ENCODE results near the gene AXDND1. TPM values are rescaled to one million over a fixed set of nuclear protein-coding genes. Genes with fewer than 3 reads are reported as not detected.
"Not testable (repeated sequence)": the region's sequence is repeated elsewhere in the genome, so short reads cannot be mapped to it uniquely, and the experiment has no call there.

AXDND1 gene
- total RNA-seq, 1 experiment from 2014 or later, result 0.48 TPM

GRCh38 chr1:179516976-179517705, 151.4 kb downstream of the AXDND1 start:
- H3K14ac ChIP-seq (ENCODE audit: insufficient read depth, low read length), result no peak overlapping the region
- H3K79me2 ChIP-seq (ENCODE audit: insufficient read depth, low read length), result no peaks in the 10 kb centered on the region
- H3K27ac Mint-ChIP-seq, result peak overlapping the region in 1 of 3 experiments; percentile 7; a peak in 2 of 7 replicates

GRCh38 chr1:179518544-179518943, 152.8 kb downstream of the AXDND1 start:
- H3K27me3 Mint-ChIP-seq (ENCODE audit: low read depth); H2AFZ ChIP-seq (ENCODE audit: low read length); H3K18ac ChIP-seq (ENCODE audit: insufficient read length, low read depth, low read length); H3K36me3 Mint-ChIP-seq (ENCODE audit: insufficient read depth in 1 of 3, low read depth in 3 of 3); H3K56ac ChIP-seq (ENCODE audit: insufficient read length, low read depth, low read length); H3K9me3 ChIP-seq (ENCODE audit: control insufficient read depth, low read depth, low read length); H3K4me2 ChIP-seq (ENCODE audit: insufficient read depth, insufficient read length, low read length); H2BK20ac ChIP-seq (ENCODE audit: low read depth, low read length, poor library complexity, severe bottlenecking); H3K79me2 ChIP-seq (ENCODE audit: insufficient read depth, low read length); H3K23me2 ChIP-seq (ENCODE audit: insufficient read length, low read depth, low read length, poor library complexity, severe bottlenecking); DNase-seq; H2BK120ac ChIP-seq (ENCODE audit: low read depth, low read length, poor library complexity, severe bottlenecking); H2BK15ac ChIP-seq (ENCODE audit: low read depth, low read length); H3K27ac Mint-ChIP-seq; H4K20me1 ChIP-seq (ENCODE audit: control insufficient read depth, insufficient read depth, insufficient read length); H4K91ac ChIP-seq (ENCODE audit: insufficient read length, low read depth, low read length); H3K9ac ChIP-seq (ENCODE audit: extremely low read depth, insufficient read length, low read length); H2AK5ac ChIP-seq (ENCODE audit: insufficient read length, low read length); H2BK12ac ChIP-seq (ENCODE audit: insufficient read length, low read depth, low read length); H2BK5ac ChIP-seq (ENCODE audit: insufficient read length, low read length); H3K14ac ChIP-seq (ENCODE audit: insufficient read depth, low read length); H3K4me1 ChIP-seq (ENCODE audit: insufficient read depth, low read length); H4K8ac ChIP-seq (replicated peaks; ENCODE audit: insufficient read length, low read depth, low read length); H3K4me3 Mint-ChIP-seq; H4K5ac ChIP-seq (ENCODE audit: insufficient read length, low read depth, low read length); H3K27me3 ChIP-seq (ENCODE audit: insufficient read depth, low read length); H3K4ac ChIP-seq (ENCODE audit: low read depth, low read length); H3K79me1 ChIP-seq (ENCODE audit: insufficient read depth, low read depth, low read length, poor library complexity, severe bottlenecking); H3T11ph ChIP-seq (ENCODE audit: low read length); H3K27ac ChIP-seq (ENCODE audit: insufficient read length, low read depth, low read length); H3K23ac ChIP-seq (ENCODE audit: insufficient read length, low read depth, low read length): not testable (repeated sequence)
- H3K9me3 Mint-ChIP-seq, result peaks cover 14% of the 10 kb centered on the region in 2 experiments
- peaks cover 20 to 28% of the 10 kb centered on the region in 2 experiments for H3K4me1 Mint-ChIP-seq
- WGBS (ENCODE audit: extremely low coverage, insufficient read length, low lambda C conversion rate), result no CpG with 5 or more reads among the region's 1 CpG

More at GRCh38 chr1:179516976-179517705, 151.4 kb downstream of the AXDND1 start:
- H3K27ac ChIP-seq (ENCODE audit: insufficient read length, low read depth, low read length), result no peak overlapping the region
- peaks cover 2% of the 10 kb centered on the region; the same call in 1 of the 2 replicates for H3K27me3 Mint-ChIP-seq (ENCODE audit: low read depth)
- no peak overlapping the region for H2BK12ac ChIP-seq (ENCODE audit: insufficient read length, low read depth, low read length)
- H2BK5ac ChIP-seq (ENCODE audit: insufficient read length, low read length), result no peak overlapping the region
- H3K4me3 Mint-ChIP-seq, result no peak overlapping the region
- peaks cover 19 to 25% of the 10 kb centered on the region in 2 experiments for H3K9me3 Mint-ChIP-seq
- H2BK15ac ChIP-seq (ENCODE audit: low read depth, low read length), result no peak overlapping the region
- H3K56ac ChIP-seq (ENCODE audit: insufficient read length, low read depth, low read length), result no peak overlapping the region
- no peak overlapping the region for H4K5ac ChIP-seq (ENCODE audit: insufficient read length, low read depth, low read length)
- no peak overlapping the region for H3K9ac ChIP-seq (ENCODE audit: extremely low read depth, insufficient read length, low read length)
- H2AFZ ChIP-seq (ENCODE audit: low read length), result no peak overlapping the region
- H2BK120ac ChIP-seq (ENCODE audit: low read depth, low read length, poor library complexity, severe bottlenecking), result no peak overlapping the region
- no peak overlapping the region for H2AK5ac ChIP-seq (ENCODE audit: insufficient read length, low read length)
- no peak overlapping the region for H3K4me2 ChIP-seq (ENCODE audit: insufficient read depth, insufficient read length, low read length)
- no peaks in the 10 kb centered on the region for H3K23me2 ChIP-seq (ENCODE audit: insufficient read length, low read depth, low read length, poor library complexity, severe bottlenecking)
- H3K4me1 ChIP-seq (ENCODE audit: insufficient read depth, low read length), result peaks cover 3% of the 10 kb centered on the region; the same call in 1 of the 2 replicates
- no peak overlapping the region for H3T11ph ChIP-seq (ENCODE audit: low read length)
- H3K79me1 ChIP-seq (ENCODE audit: insufficient read depth, low read depth, low read length, poor library complexity, severe bottlenecking), result no peaks in the 10 kb centered on the region
- H4K20me1 ChIP-seq (ENCODE audit: control insufficient read depth, insufficient read depth, insufficient read length), result no peaks in the 10 kb centered on the region
- no CpG with 5 or more reads among the region's 11 CpGs for WGBS (ENCODE audit: extremely low coverage, insufficient read length, low lambda C conversion rate)
- no peak overlapping the region for H4K8ac ChIP-seq (replicated peaks; ENCODE audit: insufficient read length, low read depth, low read length)
- H3K23ac ChIP-seq (ENCODE audit: insufficient read length, low read depth, low read length), result no peak overlapping the region
- no peak overlapping the region for H2BK20ac ChIP-seq (ENCODE audit: low read depth, low read length, poor library complexity, severe bottlenecking)
- no peaks in the 10 kb centered on the region for H3K9me3 ChIP-seq (ENCODE audit: control insufficient read depth, low read depth, low read length)
- H3K36me3 Mint-ChIP-seq (ENCODE audit: insufficient read depth in 1 of 3, low read depth in 3 of 3), result peaks cover 0 to 10% (median 8%) of the 10 kb centered on the region in 3 experiments; a peak in 5 of 7 replicates
- H3K4ac ChIP-seq (ENCODE audit: low read depth, low read length), result no peak overlapping the region
- no peak for DNase-seq
- no peak overlapping the region for H3K18ac ChIP-seq (ENCODE audit: insufficient read length, low read depth, low read length)
- peaks cover 20 to 28% of the 10 kb centered on the region in 2 experiments for H3K4me1 Mint-ChIP-seq
- no peak overlapping the region for H4K91ac ChIP-seq (ENCODE audit: insufficient read length, low read depth, low read length)
- no peaks in the 10 kb centered on the region for H3K27me3 ChIP-seq (ENCODE audit: insufficient read depth, low read length)
- TF ChIP-seq, protein P1, sequence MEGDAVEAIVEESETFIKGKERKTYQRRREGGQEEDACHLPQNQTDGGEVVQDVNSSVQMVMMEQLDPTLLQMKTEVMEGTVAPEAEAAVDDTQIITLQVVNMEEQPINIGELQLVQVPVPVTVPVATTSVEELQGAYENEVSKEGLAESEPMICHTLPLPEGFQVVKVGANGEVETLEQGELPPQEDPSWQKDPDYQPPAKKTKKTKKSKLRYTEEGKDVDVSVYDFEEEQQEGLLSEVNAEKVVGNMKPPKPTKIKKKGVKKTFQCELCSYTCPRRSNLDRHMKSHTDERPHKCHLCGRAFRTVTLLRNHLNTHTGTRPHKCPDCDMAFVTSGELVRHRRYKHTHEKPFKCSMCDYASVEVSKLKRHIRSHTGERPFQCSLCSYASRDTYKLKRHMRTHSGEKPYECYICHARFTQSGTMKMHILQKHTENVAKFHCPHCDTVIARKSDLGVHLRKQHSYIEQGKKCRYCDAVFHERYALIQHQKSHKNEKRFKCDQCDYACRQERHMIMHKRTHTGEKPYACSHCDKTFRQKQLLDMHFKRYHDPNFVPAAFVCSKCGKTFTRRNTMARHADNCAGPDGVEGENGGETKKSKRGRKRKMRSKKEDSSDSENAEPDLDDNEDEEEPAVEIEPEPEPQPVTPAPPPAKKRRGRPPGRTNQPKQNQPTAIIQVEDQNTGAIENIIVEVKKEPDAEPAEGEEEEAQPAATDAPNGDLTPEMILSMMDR (conservative IDR thresholded peaks at IDR 0.05), result no peak
